Mammary epithelial cell (primary cell): ENCODE data around the gene SIGLEC8.

ENCODE experiments used
- CTCF ChIP-seq, 2 donors: IDR thresholded peaks in 1 of 2; conservative IDR thresholded peaks in 1 of 2; 2 replicates each; pipeline ENCODE4 v1.5.1; 2011 to 2012; ENCODE audit warnings: inconsistent platforms in 2 of 2, low read length in 2 of 2, mild to moderate bottlenecking in 2 of 2, control low read depth in 1 of 2, low read depth in 1 of 2; ENCODE audit not compliant: insufficient read depth in 1 of 2; ENCODE audit errors: extremely low read depth in 1 of 2
- EZH2 ChIP-seq: IDR thresholded peaks from 2 replicates; pipeline ENCODE4 v1.6.1; 2012; ENCODE audit warnings: low read length, inconsistent platforms, borderline replicate concordance

GRCh38 chr19:51491586-51491985 is 33.3 kb upstream of the SIGLEC8 start:
- TF ChIP-seq CTCF (conservative IDR thresholded peaks at IDR 0.05 in 1 of 2, IDR thresholded peaks at IDR 0.05 in 1 of 2; ENCODE audit: extremely low read depth in 1 of 2, insufficient read depth in 1 of 2, low read depth in 1 of 2, low read length in 2 of 2) (no peak), EZH2 (no peak)
